ENCODE data around the gene INPP5K. TPM values are rescaled to one million over a fixed set of nuclear protein-coding genes. Genes with fewer than 3 reads are reported as not detected.

The INPP5K gene
- 23.6 to 26.6 TPM (median 24.4 TPM) in 5 replicates for total RNA-seq (2022; extraction: Qiagen RNA extraction)

DNA sequence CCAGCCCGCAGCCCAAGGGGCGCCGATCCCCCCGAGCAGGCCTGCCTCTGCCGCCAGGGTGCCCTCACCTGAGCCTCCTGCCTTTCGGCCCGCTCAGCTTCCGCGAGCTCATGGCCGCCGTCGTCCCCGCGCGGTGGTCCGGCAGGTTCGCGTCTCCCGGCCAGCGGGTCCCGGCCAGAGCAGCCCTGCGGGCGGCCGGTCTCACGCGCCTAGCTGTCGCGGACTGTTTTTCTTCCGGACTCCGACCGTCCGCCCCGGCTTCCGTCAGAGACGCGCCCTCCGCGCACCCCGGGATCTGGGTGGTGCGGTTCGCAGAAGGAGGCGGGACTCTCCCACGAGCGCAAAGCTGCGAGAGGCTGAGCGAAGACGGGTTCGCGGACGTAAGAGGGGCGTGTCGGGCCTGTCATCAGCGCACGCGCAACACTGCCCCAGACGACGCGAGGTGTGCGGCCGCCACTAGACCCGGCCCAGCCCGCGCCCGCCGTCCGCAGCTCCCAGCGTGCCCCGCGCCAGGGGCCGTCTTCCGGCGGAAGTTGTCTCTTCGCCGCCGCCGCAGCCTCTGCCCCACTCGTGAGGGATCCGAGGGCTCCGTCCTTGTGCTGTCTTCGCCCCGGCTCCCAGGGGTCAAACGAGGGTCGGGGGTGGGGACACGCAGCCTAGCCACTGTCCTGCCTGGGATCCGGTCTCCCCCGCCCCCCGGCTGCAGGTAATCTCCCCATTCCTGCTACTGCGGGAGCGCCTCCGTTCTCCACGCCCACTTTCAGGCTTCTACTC, at the start of gene INPP5K:
INPP5K (minus strand) TSS at position 225 of the 774 bp plus-strand sequence; CDS start at position 112, 113 bp downstream.

DNA sequence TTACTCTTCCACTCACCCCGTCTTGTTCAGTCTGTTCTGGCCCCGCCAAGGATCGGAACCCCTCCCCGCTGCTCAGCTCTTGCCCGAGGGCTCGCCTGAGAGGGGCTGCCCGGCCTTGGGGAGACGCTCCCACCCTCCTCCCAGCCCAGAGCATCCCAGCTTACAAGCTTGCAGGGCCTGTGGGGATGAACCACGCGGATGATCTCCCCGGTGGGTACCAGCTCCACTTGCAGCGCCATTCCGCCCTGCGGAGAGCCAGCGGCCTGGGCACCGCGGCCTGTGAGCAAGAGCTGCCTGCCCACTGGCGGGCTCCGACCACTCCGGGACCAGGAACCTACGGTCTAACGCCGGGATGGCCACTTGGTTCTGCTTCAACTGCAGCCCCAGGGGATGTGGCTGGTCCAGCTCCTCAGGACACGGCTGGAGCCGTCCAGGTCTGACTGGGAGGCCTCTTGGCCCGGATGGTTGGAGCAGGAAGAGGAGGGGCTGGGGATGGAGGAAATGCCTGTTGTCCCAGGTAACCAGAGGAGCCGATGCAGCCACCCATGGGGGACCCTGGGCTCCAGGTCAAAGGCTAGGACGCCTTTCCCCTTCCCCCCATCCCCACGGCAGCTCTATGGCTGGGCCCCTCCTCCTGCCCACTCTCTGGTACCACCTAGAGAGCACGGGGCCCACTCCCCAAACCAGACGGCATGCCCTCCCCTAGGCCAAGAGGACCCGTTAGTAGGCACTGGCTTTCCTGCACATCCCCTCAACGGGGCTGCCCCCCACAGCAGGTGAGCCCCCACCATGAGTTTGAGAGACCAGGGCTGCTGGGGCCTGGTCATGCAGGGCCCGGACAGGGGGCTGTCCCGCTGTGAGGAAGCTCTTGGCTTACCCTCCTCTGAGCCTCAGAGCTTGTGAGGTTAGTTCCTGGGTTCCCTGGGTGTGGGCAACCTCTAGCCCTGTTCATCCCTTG, 23.9 kb downstream of the INPP5K start, which contains the start of gene MYO1C:
MYO1C (minus strand) TSS at position 438 of the 958 bp plus-strand sequence; CDS start at position 239, 199 bp downstream.

DNA sequence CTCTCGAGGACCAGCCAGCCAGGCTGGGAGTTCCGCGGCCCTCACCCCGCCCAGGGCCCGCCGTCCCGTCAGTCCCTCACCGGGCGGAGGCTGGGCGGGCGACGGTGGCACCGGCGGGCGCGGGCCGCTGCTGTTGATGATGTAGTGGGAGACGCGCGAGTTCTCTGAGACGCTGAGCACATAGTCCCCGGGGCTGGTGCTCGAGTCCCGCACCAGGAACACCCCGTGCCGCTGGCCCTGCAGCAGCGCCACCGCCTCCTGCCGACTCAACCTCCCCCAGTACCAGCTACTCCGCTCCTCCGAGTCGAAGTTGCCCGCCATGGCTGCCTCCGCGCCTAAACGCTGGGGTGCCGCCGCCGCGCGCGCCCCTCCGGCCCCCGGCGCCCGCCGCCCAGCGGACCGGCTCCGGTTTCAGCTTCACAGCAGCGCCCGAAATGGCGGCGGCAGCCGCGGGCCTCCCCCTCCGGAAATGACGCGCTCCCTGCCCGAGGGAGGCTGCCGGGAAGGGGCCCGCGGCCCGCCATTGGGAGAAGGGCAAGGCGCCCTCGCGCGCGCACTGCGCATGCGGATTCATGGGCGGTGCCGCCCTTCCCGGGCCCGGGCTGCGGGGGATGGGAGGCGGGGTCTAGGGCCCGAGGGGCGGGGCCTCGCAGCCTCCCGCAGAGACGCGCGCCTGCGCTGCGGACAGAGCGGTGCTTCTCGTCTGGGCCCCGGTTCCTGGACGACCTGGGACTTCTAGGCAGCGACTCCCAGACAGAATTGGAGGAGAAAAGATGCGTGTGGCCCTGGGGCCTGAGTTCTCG, 60.4 kb downstream of the INPP5K start, which contains the start of gene CRK:
CRK (minus strand) TSS at position 436 of the 803 bp plus-strand sequence; CDS start at position 321, 115 bp downstream.

Other genes starting within 250 kb of the INPP5K start
- not detected in 5 replicates for gene BHLHA9, start 246.2 kb downstream of the INPP5K start, total RNA-seq (2022; extraction: Qiagen RNA extraction)
- gene TRARG1, start 236.9 kb downstream of the INPP5K start, total RNA-seq (2022; extraction: Qiagen RNA extraction): not detected in 5 replicates
- 530 to 1,140 TPM (median 537 TPM) in 5 replicates for gene YWHAE, start 116.4 kb downstream of the INPP5K start, total RNA-seq (2022; extraction: Qiagen RNA extraction)
- gene CRK, start 60.4 kb downstream of the INPP5K start, total RNA-seq (2022; extraction: Qiagen RNA extraction): 73.4 to 90.5 TPM (median 78.2 TPM) in 5 replicates
- 116 to 143 TPM (median 139 TPM) in 5 replicates for gene MYO1C, start 23.9 kb downstream of the INPP5K start, total RNA-seq (2022; extraction: Qiagen RNA extraction)
- gene PITPNA, start 46.2 kb upstream of the INPP5K start, total RNA-seq (2022; extraction: Qiagen RNA extraction): 57.9 to 69.0 TPM (median 61.1 TPM) in 5 replicates
- 3.9 to 7.9 TPM (median 7.2 TPM) in 5 replicates for gene SLC43A2, start 112.2 kb upstream of the INPP5K start, total RNA-seq (2022; extraction: Qiagen RNA extraction)
- gene SCARF1, start 129.1 kb upstream of the INPP5K start, total RNA-seq (2022; extraction: Qiagen RNA extraction): 0.32 to 0.47 TPM (median 0.35 TPM) in 5 replicates
- 13.3 to 21.6 TPM (median 18.0 TPM) in 5 replicates for gene RILP, start 133.3 kb upstream of the INPP5K start, total RNA-seq (2022; extraction: Qiagen RNA extraction)
- 257 to 272 TPM (median 260 TPM) in 5 replicates for gene PRPF8, start 168.3 kb upstream of the INPP5K start, total RNA-seq (2022; extraction: Qiagen RNA extraction)
- 1.1 to 1.8 TPM (median 1.3 TPM) in 5 replicates for gene TLCD2, start 193.8 kb upstream of the INPP5K start, total RNA-seq (2022; extraction: Qiagen RNA extraction)
- gene WDR81, start 208.1 kb upstream of the INPP5K start, total RNA-seq (2022; extraction: Qiagen RNA extraction): 18.3 to 32.4 TPM (median 30.6 TPM) in 5 replicates
- 1.4 to 2.2 TPM (median 2.0 TPM) in 5 replicates for gene SERPINF2, start 226.3 kb upstream of the INPP5K start, total RNA-seq (2022; extraction: Qiagen RNA extraction)
- 1.2 to 2.7 TPM (median 2.0 TPM) in 5 replicates for gene SERPINF1, start 245.4 kb upstream of the INPP5K start, total RNA-seq (2022; extraction: Qiagen RNA extraction)

Measured in A549 treated with CORT108297 at 1 μM for 4 hours (cell line).